ENCODE results near the gene ZBTB25.

DNA sequence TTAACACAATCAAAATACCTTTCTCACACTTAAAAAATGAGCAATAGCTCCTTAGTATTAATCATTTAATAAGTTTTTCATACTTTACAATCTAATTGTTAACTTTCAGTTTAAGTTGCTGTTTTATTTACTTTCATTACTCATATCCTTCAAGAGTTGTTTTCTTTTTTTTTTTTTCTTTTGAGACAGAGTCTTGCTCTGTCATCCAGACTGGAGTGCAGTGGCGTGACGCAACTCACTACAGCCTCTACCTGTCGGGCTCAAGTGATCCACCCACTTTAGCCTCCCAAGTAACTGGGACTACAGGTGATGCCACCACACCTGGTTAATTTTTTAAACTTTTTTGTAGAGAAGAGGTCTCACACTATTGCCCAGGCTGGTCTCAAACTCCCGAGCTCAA lies 17.1 kb upstream of the ZBTB25 start:
- TF ChIP-seq, protein P1, sequence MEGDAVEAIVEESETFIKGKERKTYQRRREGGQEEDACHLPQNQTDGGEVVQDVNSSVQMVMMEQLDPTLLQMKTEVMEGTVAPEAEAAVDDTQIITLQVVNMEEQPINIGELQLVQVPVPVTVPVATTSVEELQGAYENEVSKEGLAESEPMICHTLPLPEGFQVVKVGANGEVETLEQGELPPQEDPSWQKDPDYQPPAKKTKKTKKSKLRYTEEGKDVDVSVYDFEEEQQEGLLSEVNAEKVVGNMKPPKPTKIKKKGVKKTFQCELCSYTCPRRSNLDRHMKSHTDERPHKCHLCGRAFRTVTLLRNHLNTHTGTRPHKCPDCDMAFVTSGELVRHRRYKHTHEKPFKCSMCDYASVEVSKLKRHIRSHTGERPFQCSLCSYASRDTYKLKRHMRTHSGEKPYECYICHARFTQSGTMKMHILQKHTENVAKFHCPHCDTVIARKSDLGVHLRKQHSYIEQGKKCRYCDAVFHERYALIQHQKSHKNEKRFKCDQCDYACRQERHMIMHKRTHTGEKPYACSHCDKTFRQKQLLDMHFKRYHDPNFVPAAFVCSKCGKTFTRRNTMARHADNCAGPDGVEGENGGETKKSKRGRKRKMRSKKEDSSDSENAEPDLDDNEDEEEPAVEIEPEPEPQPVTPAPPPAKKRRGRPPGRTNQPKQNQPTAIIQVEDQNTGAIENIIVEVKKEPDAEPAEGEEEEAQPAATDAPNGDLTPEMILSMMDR (IDR thresholded peaks at IDR 0.05; ENCODE audit: borderline replicate concordance, extremely low read depth, low read length, poor library complexity, severe bottlenecking): no peak
- TF ChIP-seq EZH2 (IDR thresholded peaks at IDR 0.05; ENCODE audit: borderline replicate concordance, low read depth, low read length, severe bottlenecking): no peak
